SK-N-SH (cell line): Measurements from ENCODE around the gene LRRC32. TPM values are rescaled to one million over a fixed set of nuclear protein-coding genes. Genes with fewer than 3 reads are reported as not detected.

Source experiments
- CTCF ChIA-PET: fragments of 300-600, 350-600 bp; formaldehyde crosslinking; extraction: SDS; loops from one replicate; lab custom pipeline; 2021; lab: Yijun Ruan, JAX
- POLR2A ChIA-PET: fragments of 350-600 bp; sonication (Branson Sonifier 250); formaldehyde crosslinking; extraction: SDS; loops from one replicate; lab custom pipeline; 2020; ENCODE audit warnings: antibody characterized with exemption, inconsistent platforms; lab: Yijun Ruan, JAX
- DNase-seq: peaks from one replicate; pipeline ENCODE4 v3.0.0; 2012
- H2AFZ ChIP-seq: fragments of 200-600 bp; sonication (generic); 2 replicates; pipeline ENCODE4 v1.8.1; 2016; ENCODE audit warnings: antibody characterized with exemption, mild to moderate bottlenecking, low read depth
- H3F3A ChIP-seq: fragments of 200-600 bp; sonication (generic); replicated peaks from 2 replicates; pipeline ENCODE3; 2016; ENCODE audit warnings: antibody characterized with exemption, mild to moderate bottlenecking; ENCODE audit not compliant: insufficient read depth
- H3K27ac ChIP-seq, 2 experiments: fragments of 200-500 bp in 1 of 2; fragments of 200-600 bp in 1 of 2; sonication (Bioruptor generic) in 1 of 2; sonication (generic), shearing (Covaris generic) in 1 of 2; 2 replicates each; pipeline versions ENCODE4 v1.5.1 to v1.6.1; 2014 to 2016; ENCODE audit warnings: low read depth in 2 of 2, inconsistent platforms in 1 of 2, low read length in 1 of 2, mild to moderate bottlenecking in 1 of 2, mixed read lengths in 1 of 2
- H3K27me3 ChIP-seq: fragments of 200-600 bp; sonication (generic), shearing (Covaris generic); 2 replicates; pipeline ENCODE4 v1.6.1; 2016; ENCODE audit warnings: mixed run types; ENCODE audit not compliant: insufficient read depth
- H3K36me3 ChIP-seq, 2 experiments: fragments of 200-500 bp in 1 of 2; fragments of 200-600 bp in 1 of 2; sonication (Bioruptor generic) in 1 of 2; sonication (generic) in 1 of 2; replicated peaks in 1 of 2; 2 replicates each; pipeline versions ENCODE3 to v1.5.1; 2014 to 2016; ENCODE audit warnings: low read length in 1 of 2, mild to moderate bottlenecking in 1 of 2; ENCODE audit not compliant: insufficient read depth in 2 of 2, control insufficient read depth in 1 of 2
- H3K4me1 ChIP-seq, 2 experiments: fragments of 200-500 bp in 1 of 2; fragments of 200-600 bp in 1 of 2; sonication (Bioruptor generic) in 1 of 2; sonication (generic), shearing (Covaris generic) in 1 of 2; 2 replicates each; pipeline versions ENCODE4 v1.5.1 to v1.6.1; 2014 to 2016; ENCODE audit warnings: low read depth in 1 of 2, low read length in 1 of 2, mixed run types in 1 of 2; ENCODE audit not compliant: insufficient read depth in 2 of 2, control insufficient read depth in 1 of 2
- H3K4me2 ChIP-seq: fragments of 200-600 bp; sonication (generic), shearing (Covaris generic); 2 replicates; pipeline ENCODE4 v1.6.1; 2017; ENCODE audit warnings: mixed run types
- H3K4me3 ChIP-seq, 2 experiments: fragments of 200-500 bp in 1 of 2; fragments of 200-600 bp in 1 of 2; sonication (Bioruptor generic) in 1 of 2; sonication (generic), shearing (Covaris generic) in 1 of 2; 2 replicates each; pipeline versions ENCODE4 v1.5.1 to v1.8.1; 2014 to 2016; ENCODE audit warnings: low read depth in 2 of 2, inconsistent platforms in 1 of 2, low read length in 1 of 2, mild to moderate bottlenecking in 1 of 2, mixed read lengths in 1 of 2, moderate library complexity in 1 of 2
- H3K79me2 ChIP-seq: fragments of 200-600 bp; sonication (generic); 2 replicates; pipeline ENCODE4 v1.8.1; 2017; ENCODE audit warnings: mild to moderate bottlenecking; ENCODE audit not compliant: insufficient read depth
- H3K9ac ChIP-seq: fragments of 200-600 bp; sonication (generic); 2 replicates; pipeline ENCODE4 v1.6.1; 2017; ENCODE audit warnings: mixed run types
- H3K9me2 ChIP-seq: fragments of 200-600 bp; sonication (generic); 2 replicates; pipeline ENCODE4 v1.6.1; 2017; ENCODE audit warnings: mixed run types
- H3K9me3 ChIP-seq: fragments of 200-600 bp; sonication (generic); 2 replicates; pipeline ENCODE4 v1.6.1; 2017; ENCODE audit warnings: mixed run types, mild to moderate bottlenecking, moderate library complexity
- H4K20me1 ChIP-seq: fragments of 200-600 bp; sonication (generic); 2 replicates; pipeline ENCODE4 v1.6.1; 2017; ENCODE audit warnings: mild to moderate bottlenecking, mixed run types; ENCODE audit not compliant: insufficient read depth
- ELF1 ChIP-seq: IDR thresholded peaks from 2 replicates; pipeline ENCODE4 v1.4.0; 2012
- EP300 ChIP-seq, 2 experiments: IDR thresholded peaks; 2 replicates each; pipeline versions ENCODE4 v1.4.0 to v1.6.1; 2012; ENCODE audit warnings: borderline replicate concordance in 1 of 2, low read depth in 1 of 2, low read length in 1 of 2
- FOXJ3 ChIP-seq: sonication (generic); formaldehyde crosslinking; IDR thresholded peaks from 2 replicates; pipeline ENCODE4 v1.5.1; 2020; ENCODE audit warnings: mild to moderate bottlenecking, missing genetic modification reagents
- GABPA ChIP-seq: IDR thresholded peaks from 2 replicates; pipeline ENCODE4 v1.4.0; 2012; ENCODE audit warnings: low read depth, mild to moderate bottlenecking
- GATA2 ChIP-seq: sonication (generic); formaldehyde crosslinking; IDR thresholded peaks from 2 replicates; pipeline ENCODE4 v1.5.0; 2020; ENCODE audit warnings: mild to moderate bottlenecking, missing genetic modification reagents
- IRF3 ChIP-seq: fragments of 150-350 bp; IDR thresholded peaks from 2 replicates; pipeline ENCODE4 v1.6.1; 2016; ENCODE audit warnings: mild to moderate bottlenecking, low read depth, low read length
- NRF1 ChIP-seq: IDR thresholded peaks from 2 replicates; pipeline ENCODE4 v1.6.1; 2012; ENCODE audit warnings: low read depth, mild to moderate bottlenecking, low read length
- PBX3 ChIP-seq: IDR thresholded peaks from 2 replicates; pipeline ENCODE4; 2012
- POLR2AphosphoS5 ChIP-seq: IDR thresholded peaks from 2 replicates; pipeline ENCODE4 v1.6.1; 2012; ENCODE audit warnings: low read depth, low read length
- RFX5 ChIP-seq: IDR thresholded peaks from 2 replicates; pipeline ENCODE4 v1.6.1; 2012; ENCODE audit warnings: mild to moderate bottlenecking, improper control_type of control experiment, low read length
- SMC3 ChIP-seq: IDR thresholded peaks from 2 replicates; pipeline ENCODE4 v1.6.1; 2012; ENCODE audit warnings: low read depth, low read length, improper control_type of control experiment
- TAF1 ChIP-seq: IDR thresholded peaks from 2 replicates; pipeline ENCODE4 v1.6.1; 2012; ENCODE audit warnings: low read depth, mild to moderate bottlenecking, low read length, moderate library complexity, borderline replicate concordance
- TEAD4 ChIP-seq: IDR thresholded peaks from 2 replicates; pipeline ENCODE4 v1.4.0; 2012; ENCODE audit warnings: mild to moderate bottlenecking, borderline replicate concordance; ENCODE audit not compliant: insufficient read depth
- USF1 ChIP-seq: IDR thresholded peaks from 2 replicates; pipeline ENCODE4 v1.4.0; 2012; ENCODE audit warnings: low read depth, borderline replicate concordance
- YY1 ChIP-seq: IDR thresholded peaks from 2 replicates; pipeline ENCODE4 v1.4.0; 2012; ENCODE audit warnings: low read depth, mild to moderate bottlenecking
- ZBTB33 ChIP-seq: IDR thresholded peaks from 2 replicates; pipeline ENCODE4 v1.4.0; 2012; ENCODE audit warnings: low read depth, borderline replicate concordance
- WGBS: methylation state at CpG from one replicate; pipeline ENCODE4 v1.1.6; 2017; ENCODE audit warnings: low lambda C conversion rate; 5-methylcytosine and 5-hydroxymethylcytosine counted together
- polyA plus RNA-seq, 3 experiments: library from polyadenylated mRNA; depleted of rRNA; stranded (reverse); fragments of >200 nt; gene quantifications; 2 replicates each; pipeline ENCODE4 v1.2.3, GENCODE V29; 2012
- TF ChIP-seq, protein P1 (sequence below): fragments of 200-600 bp; sonication (generic); IDR thresholded peaks from 2 replicates; pipeline ENCODE4 v1.6.1; 2017; ENCODE audit warnings: antibody characterized with exemption, mild to moderate bottlenecking, moderate library complexity

Gene LRRC32
- polyA plus RNA-seq, 1 of the 3 experiments (the other 2 are of a cell fraction), result 0.43 TPM

- POLR2A ChIA-PET, result no interaction called here
- no peaks in the 10 kb centered on the region for H3K27me3 ChIP-seq
- TF ChIP-seq SMC3 (no peak), FOXJ3 (CRISPR knock-in tag) (no peak), YY1 (no peak), GABPA (no peak), PBX3 (no peak), POLR2AphosphoS5 (no peak), ZBTB33 (no peak), USF1 (no peak), RFX5 (no peak), GATA2 (CRISPR knock-in tag) (no peak), EP300 (IDR thresholded peaks at IDR 0.05; ENCODE audit: borderline replicate concordance in 1 of 2, low read depth in 1 of 2, low read length in 1 of 2) (no peak), NRF1 (no peak), ELF1 (no peak), IRF3 (no peak), TEAD4 (no peak), TAF1 (no peak)
- TF ChIP-seq, protein P1, sequence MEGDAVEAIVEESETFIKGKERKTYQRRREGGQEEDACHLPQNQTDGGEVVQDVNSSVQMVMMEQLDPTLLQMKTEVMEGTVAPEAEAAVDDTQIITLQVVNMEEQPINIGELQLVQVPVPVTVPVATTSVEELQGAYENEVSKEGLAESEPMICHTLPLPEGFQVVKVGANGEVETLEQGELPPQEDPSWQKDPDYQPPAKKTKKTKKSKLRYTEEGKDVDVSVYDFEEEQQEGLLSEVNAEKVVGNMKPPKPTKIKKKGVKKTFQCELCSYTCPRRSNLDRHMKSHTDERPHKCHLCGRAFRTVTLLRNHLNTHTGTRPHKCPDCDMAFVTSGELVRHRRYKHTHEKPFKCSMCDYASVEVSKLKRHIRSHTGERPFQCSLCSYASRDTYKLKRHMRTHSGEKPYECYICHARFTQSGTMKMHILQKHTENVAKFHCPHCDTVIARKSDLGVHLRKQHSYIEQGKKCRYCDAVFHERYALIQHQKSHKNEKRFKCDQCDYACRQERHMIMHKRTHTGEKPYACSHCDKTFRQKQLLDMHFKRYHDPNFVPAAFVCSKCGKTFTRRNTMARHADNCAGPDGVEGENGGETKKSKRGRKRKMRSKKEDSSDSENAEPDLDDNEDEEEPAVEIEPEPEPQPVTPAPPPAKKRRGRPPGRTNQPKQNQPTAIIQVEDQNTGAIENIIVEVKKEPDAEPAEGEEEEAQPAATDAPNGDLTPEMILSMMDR, result no peak
- no peak overlapping the region for H2AFZ ChIP-seq
- H3K36me3 ChIP-seq, result no peaks in the 10 kb centered on the region
- DNase-seq, result no peak
- H3K79me2 ChIP-seq, result no peaks in the 10 kb centered on the region
- WGBS, result 82% methylated on average over 11 of the region's 14 CpGs
- H3K4me2 ChIP-seq, result no peak overlapping the region
- H3K9me2 ChIP-seq, result no peaks in the 10 kb centered on the region
- H3K27ac ChIP-seq, result no peak overlapping the region
- H3K4me1 ChIP-seq, result no peaks in the 10 kb centered on the region
- no peaks in the 10 kb centered on the region for H3K9me3 ChIP-seq
- H3F3A ChIP-seq, result no peaks in the 10 kb centered on the region
- H3K4me3 ChIP-seq, result no peak overlapping the region
- CTCF ChIA-PET, result interaction anchor here (1.2 to 1.3 kb wide), 2 partner anchors 9 to 23 kb away, joined by 3 read pairs; no protein-coding TSS in a partner anchor
- H4K20me1 ChIP-seq, result no peaks in the 10 kb centered on the region
- no peak overlapping the region for H3K9ac ChIP-seq
Measured at GRCh38 chr11:76657187-76658170, 13.1 kb downstream of the LRRC32 start.
